GM04503 (cell line): ENCODE data around the gene SRCAP.
"Not testable (repeated sequence)": the region's sequence is repeated elsewhere in the genome, so short reads cannot be mapped to it uniquely, and the experiment has no call there.

Experiments
- DNase-seq: peaks from one replicate; pipeline ENCODE4 v3.0.0-alpha.2; 2012; ENCODE audit warnings: low read depth

The SRCAP gene

GRCh38 chr16:30664616-30665109 is 34.3 kb upstream of the SRCAP start:
- DNase-seq = no peak

DNA sequence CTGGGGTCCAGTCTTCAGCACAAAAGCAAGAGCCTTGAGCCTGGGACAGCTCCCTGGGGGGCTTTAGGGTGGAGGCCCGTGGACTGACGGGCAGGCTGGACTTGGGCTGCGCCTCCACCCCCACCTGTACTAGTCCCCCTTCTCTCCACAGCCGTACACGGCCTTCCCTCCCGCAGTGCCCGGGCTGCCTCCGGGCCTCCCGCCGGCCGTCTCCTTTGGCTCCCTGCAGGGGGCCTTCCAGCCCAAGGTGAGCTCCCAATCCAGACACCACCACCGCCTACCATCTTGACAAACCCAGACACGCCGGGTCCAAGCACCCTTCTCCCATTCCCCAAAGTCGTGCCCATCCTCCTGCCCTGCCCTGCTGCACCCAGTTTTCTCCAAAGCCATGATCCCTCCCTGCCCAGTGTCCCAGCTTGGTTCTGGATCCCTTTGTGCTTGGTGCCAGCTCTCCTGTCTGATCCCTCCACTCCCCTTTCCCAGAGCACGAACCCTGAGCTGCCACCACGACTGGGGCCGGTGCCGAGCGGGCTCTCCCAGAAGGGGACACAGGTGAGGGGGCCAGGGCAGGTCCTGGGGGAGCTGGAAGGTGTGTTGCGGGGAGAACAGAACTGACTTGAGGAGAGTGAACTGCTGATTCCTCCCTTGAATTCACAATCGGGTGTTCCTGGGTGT is 33.7 kb upstream of the SRCAP start:
- DNase-seq = no peak

DNA sequence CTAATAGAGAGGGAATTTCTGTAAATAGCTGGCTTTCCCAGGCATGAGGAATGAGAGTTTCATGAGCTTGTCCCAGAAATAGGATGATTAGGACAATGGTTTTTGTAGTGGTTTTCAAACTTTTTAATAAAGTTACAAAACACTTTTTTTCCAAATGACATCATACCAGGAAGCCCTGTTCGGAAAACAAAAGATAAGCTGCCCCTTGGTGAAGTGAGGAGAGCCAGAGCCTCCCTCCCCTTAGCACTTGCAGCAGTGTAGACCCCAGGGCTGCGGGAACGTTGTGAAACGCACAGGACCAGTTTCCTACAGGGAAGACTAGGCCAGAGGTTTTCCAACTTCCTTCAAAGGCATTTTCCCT is 33.2 kb upstream of the SRCAP start:
- DNase-seq = no peak

GRCh38 chr16:30666681-30667080 is 32.3 kb upstream of the SRCAP start:
- DNase-seq = no peak

DNA sequence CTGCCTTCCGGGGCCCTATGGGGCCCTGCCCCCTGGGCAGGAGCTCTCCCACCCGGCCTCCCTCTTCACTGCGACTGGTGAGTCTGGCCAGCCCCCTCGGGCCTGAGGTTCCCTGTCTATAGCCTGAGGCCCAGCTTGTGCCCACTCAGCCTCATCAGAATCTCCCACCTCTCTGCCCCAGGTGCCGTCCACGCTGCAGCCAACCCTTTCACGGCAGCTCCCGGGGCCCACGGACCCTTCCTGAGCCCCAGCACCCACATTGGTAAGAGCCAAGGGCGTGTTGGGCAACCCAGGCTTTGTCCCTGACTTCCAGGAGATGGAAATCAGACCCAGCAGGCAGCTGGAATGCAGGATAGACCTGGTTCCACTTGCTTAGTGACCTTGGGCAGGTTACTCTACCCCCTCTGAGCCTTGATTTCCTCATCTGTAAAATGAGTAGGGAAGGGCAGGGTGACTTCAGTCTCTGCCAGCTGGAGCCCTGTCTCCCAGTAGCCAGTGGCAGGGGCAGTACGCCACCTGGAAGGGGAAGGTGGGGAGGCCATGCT is 31.5 kb upstream of the SRCAP start:
- DNase-seq = no peak

DNA sequence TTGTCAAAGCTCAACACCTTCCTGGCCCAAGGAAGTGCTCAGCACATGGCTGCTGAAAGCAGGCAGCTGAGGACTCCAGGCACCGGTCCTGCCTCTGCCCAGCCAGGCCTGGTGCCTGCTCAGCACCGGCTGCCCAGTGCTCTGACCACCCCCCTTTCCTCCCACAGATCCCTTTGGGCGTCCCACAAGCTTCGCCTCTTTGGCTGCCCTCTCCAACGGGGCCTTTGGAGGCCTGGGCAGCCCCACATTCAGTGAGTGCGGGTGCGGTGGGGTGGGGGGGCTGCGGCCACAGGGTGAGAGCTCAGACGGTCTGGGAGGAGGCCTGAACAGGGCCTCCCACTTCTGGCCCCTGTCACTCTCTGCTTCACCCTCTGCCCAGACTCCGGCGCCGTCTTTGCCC is 30.6 kb upstream of the SRCAP start:
- DNase-seq = no peak

GRCh38 chr16:30669026-30669902 is 29.7 kb upstream of the SRCAP start:
- no peak for DNase-seq

GRCh38 chr16:30669903-30670824 is 28.8 kb upstream of the SRCAP start:
- no peak for DNase-seq

- no peak for DNase-seq
Observed at GRCh38 chr16:30675143-30675542, 23.8 kb upstream of the SRCAP start.

DNA sequence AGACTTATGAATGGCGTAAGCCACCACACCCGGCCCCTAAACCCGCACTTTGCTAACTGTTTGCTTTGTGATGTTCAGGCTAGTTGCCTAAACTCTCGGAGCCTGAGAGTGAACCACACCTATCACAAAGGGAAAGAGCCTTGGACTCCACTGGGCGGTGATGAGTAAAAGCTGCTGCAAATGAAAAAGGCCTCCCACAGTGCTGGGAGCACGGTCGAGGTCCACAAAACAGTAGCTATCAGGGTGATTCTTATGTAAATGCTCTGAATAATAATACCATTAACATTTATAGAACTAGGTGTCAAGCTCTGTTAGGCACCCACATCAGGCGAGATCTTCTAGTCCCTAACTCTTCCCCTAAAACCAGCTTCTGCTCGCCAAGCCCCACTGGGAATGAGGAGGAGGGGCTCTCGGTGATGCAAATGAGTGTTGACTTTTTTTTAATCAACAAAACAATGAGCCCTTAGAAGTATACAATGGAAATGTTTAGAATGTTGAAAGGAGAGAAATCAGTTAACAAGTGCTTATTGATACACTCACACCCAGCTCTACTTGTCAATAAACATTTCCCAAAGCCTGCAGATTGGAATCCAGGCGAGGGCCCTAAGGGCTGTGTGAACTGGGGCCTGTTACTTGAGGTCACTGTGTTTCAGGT is 20.9 kb upstream of the SRCAP start:
- no peak for DNase-seq

GRCh38 chr16:30678586-30678970 is 20.4 kb upstream of the SRCAP start:
- DNase-seq = no peak

DNA sequence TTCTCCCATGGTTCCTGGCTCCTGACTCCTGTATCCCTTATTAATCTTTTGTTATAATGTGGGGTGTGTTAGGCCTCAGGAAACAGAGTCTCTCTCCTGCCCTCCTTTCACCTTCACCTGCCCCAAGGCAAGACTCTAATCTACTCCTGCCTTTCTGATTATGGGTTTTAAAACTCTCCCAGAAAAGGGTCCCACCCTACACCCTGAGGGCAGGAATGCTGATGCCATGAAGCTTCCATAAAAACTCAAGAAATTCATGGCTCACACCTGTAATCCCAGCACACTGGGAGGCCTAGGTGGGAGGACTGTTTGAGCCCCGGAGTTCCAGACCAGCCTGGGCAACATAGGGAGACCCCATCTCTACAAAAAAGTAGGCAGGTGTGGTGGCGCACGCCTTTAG is 18.6 kb upstream of the SRCAP start:
- DNase-seq = no peak

GRCh38 chr16:30688701-30689100 is 10.3 kb upstream of the SRCAP start:
- DNase-seq = no peak

DNA sequence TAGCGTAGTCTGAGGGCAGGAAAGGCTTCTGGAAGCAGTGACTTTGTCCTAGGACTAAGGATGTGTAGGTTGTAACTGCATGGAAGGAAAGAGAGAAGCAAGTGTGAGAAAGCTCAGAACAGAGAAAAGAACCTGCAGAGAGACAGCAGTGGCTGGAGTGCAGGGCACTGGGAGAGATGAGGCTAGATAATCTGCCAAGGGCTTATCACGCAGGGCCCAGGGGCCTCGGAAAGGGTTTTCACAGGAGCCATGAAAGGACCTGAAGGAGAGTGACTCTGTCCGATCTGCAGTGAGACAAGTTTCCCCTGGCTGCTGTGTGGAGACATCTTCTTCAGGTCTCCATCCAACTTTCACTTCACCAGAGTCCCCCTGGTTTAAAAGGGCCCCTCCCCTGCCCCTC is 7.1 kb upstream of the SRCAP start:
- no peak for DNase-seq

DNA sequence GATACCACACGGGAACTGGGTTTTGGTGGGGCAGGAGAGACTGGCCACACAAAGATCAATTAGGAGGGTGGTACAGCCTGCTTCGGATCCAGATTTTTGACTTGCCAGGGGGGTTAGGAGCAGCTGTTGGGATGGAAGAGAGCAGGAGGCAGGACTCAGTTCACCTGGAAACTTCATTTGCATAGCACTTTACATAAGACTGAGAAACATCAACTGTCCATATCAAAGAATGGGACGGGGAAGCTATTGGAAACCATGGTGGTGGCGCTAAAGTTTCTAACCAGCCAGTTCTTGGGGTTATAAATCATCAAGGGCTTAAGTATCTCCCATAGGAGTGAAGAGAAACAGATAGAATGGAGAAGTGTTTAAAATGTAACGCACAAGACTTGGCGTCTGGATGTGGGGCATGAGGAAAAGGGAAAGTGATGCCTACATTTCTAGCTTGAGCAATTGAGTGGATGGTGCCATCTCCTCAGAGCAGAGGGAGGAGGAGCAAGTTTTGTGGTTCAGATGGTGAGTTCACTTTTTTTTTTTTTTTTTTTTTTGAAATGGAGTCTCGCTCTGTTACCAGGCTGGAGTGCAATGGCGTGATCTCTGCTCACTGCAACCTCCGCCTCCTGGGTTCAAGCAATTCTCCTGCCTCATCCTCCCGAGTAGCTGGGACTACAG is 6.4 kb upstream of the SRCAP start:
- DNase-seq = no peak

DNA sequence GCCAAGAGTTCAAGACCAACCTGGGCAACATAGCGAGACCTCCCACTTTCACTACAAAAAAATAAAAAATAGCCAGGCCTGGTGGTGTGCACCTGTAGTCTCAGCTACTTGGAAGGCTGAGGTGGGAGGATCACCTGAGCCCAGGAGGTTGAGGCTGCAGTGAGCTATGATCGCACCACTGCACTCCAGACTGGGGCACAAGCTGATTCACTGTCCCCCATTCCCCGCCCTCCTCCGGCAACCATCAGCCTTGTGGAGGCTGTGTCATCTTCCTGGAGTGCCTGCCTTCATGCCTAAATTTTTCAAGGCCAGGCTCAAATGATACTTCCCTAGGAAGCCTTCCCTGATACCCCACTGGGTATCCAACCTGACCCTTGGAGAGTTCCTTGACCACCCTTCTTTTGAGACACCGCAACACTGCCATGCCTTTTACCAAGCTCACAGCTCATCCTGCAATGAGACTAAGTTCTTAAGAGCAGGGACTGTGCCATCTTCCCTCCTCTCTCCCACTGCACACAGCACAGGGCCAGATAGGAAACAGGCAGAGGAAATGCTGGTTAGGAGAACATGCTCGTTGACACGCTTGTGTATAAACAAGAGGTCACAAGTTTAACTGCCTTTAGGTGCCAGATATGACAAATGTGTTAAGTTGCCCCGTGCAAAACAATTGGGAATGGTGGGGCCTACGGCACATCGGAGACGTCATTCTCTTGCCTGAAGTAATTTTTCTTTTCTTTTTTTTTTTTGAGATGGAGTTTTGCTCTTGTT is 3.9 kb upstream of the SRCAP start:
- no peak for DNase-seq

GRCh38 chr16:30696646-30697045 is 2.3 kb upstream of the SRCAP start:
- not testable (repeated sequence) for DNase-seq

GRCh38 chr16:30697264-30698138 is 1.5 kb upstream of the SRCAP start:
- no peak for DNase-seq

DNA sequence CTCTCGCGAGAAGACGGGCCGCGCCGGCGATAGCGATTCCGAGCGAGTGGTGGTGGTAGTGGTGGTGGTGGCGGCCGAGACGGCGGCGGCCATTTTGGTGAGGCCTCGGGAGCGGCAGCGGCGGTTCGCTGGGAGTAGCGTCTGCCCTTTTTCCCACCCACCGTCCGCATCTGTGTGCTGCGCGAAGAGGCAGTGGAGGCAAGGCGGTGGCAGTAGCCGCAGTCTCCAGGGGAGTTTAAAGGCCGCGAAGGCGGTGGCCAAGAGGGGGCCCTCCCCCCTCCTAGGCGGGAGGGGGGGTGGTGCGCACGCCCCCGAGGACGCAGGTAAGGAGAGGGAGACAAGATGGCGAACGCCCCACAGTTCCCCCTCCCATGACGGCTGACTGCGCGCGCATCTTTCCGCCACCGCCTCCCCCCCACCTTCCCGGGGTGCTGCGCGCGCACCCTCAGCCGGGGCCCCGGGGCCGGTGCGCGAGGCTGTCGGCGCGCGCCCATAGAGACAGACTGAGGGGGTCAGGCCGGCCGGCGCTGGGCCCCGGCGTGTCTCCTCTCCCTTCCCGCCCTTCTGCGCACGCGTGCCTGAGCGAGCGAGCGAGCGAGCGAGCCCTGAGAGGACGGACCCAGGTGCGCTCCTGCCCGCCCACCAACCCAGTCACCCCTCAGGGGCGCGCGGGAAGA is 694 bp upstream of the SRCAP start:
- peak; percentile 67 for DNase-seq
